Heart left ventricle (tissue), 16 donors: ENCODE data around the gene TEAD1. TPM values are rescaled to one million over a fixed set of nuclear protein-coding genes. Genes with fewer than 3 reads are reported as not detected.

Source experiments
- ATAC-seq, 4 donors: fragments of 200-7000 bp; cut with Tn5 transposase; one replicate each; pipeline ENCODE4 v1.9.1; 2020 to 2022; ENCODE audit warnings: moderate library complexity in 4 of 4, mild to moderate bottlenecking in 3 of 4, moderate number of reproducible peaks in 1 of 4
- DNase-seq, 5 donors: peaks; one replicate each; pipeline ENCODE4 v3.0.0-alpha.2; 2020
- H3K27ac ChIP-seq, 12 donors: fragments of 200-600 bp; sonication (generic) in 4 of 12; one replicate each; pipeline versions ENCODE4 v1.5.0 to v1.8.0; 2016 to 2022; ENCODE audit warnings: mild to moderate bottlenecking in 2 of 12
- H3K27me3 ChIP-seq, 9 donors: fragments of 200-600 bp; sonication (generic) in 2 of 9; one replicate each; pipeline versions ENCODE4 v1.5.1 to v1.8.0; 2016 to 2022; ENCODE audit warnings: mild to moderate bottlenecking in 3 of 9
- H3K36me3 ChIP-seq, 9 donors: fragments of 200-600 bp; sonication (generic) in 2 of 9; one replicate each; pipeline versions ENCODE4 v1.5.0 to v1.8.0; 2018 to 2022; ENCODE audit warnings: mild to moderate bottlenecking in 2 of 9
- H3K4me1 ChIP-seq, 12 donors: fragments of 200-600 bp; sonication (generic) in 4 of 12; one replicate each; pipeline versions ENCODE4 v1.5.0 to v1.8.0; 2016 to 2022; ENCODE audit warnings: mild to moderate bottlenecking in 3 of 12
- H3K4me3 ChIP-seq, 12 donors: fragments of 200-600 bp; sonication (generic) in 4 of 12; one replicate each; pipeline versions ENCODE4 v1.5.0 to v1.8.0; 2017 to 2022; ENCODE audit warnings: mild to moderate bottlenecking in 9 of 12, moderate library complexity in 4 of 12
- H3K9me3 ChIP-seq, 12 donors: fragments of 200-600 bp; sonication (generic) in 4 of 12; one replicate each; pipeline versions ENCODE4 v1.5.0 to v1.8.0; 2016 to 2022; ENCODE audit warnings: mild to moderate bottlenecking in 1 of 12
- POLR2A ChIP-seq, 2 donors: fragments of 450-650 bp; IDR thresholded peaks; one replicate each; pipeline ENCODE4 v1.6.1; 2017; ENCODE audit warnings: antibody characterized with exemption in 2 of 2, mild to moderate bottlenecking in 2 of 2, moderate library complexity in 2 of 2
- WGBS, 4 donors: extraction: QIAGEN DNeasy Blood & Tissue Kit in 2 of 4; methylation state at CpG; one replicate each; pipeline versions ENCODE4 v1.1.5 to v1.1.7; 2013 to 2018; 5-methylcytosine and 5-hydroxymethylcytosine counted together
- intact Hi-C, 10 donors: fragments of 100-400 bp; cut with DNase I; formaldehyde crosslinking; loops; one replicate each; pipeline versions ENCODE4 v1.11.1 to v1.14.2; 2022
- polyA plus RNA-seq, 2 donors: library from polyadenylated mRNA; stranded (reverse); fragments of 200-250 nt; gene quantifications; one replicate each; pipeline ENCODE4 v1.2.3, GENCODE V29; 2013
- total RNA-seq, 9 donors: library from RNA; depleted of rRNA in 2 of 9; stranded (reverse); fragments of >200 nt in 2 of 9; fragmentation: NEBNext Ultra II Directional in 3 of 9; extraction: Animal tissue kit (Norgen Biotek cat#: 25700) in 3 of 9; gene quantifications; one replicate each; pipeline versions ENCODE4 v1.1.0 to v1.2.4, GENCODE V29; 2016 to 2023
- TF ChIP-seq, protein P1 (sequence below), 12 donors: fragments of 200-600 bp; sonication (generic) in 4 of 12; IDR thresholded peaks; one replicate each; pipeline versions ENCODE4 v1.5.0 to v1.8.0; 2018 to 2022; ENCODE audit warnings: antibody characterized with exemption in 12 of 12, mild to moderate bottlenecking in 5 of 12
- donor health status: ischemic (EF 13 %, LVEDD 7.1; RV severe dilation, severe dysfunction).
- donor health status: healthy with polysubstance abuse.
- donor health status: DM: no; HTN: yes; CAD: no.
- donor health status: DM: no; HTN: no; CAD: no.
- donor health status: ischemic (EF 25% LVEDD 6.9; RV normal size, moderate dysfunction).
- donor health status: ischemic (EF 25% LVEDD 5.7; RV mildly dilated, moderate dysfunction).
- donor health status: healthy.
- donor health status: DM: yes; HTN: yes; CAD: no.
- donor health status: ischemic (EF 35%, LVEDD 5.7; RV mildly dilated, moderate dysfunction).
- donor health status: nonischemic (EF 11% LVEDD 7.7; RV severe dilation, severe dysfunction).
- donor health status: DM: yes; HTN: yes; CAD: no.
- donor health status: PGD.
- donor health status: ischemic (EF 29% LVEDD 5.4; RV normal size, mild dysfunction).
- donor health status: nonischemic (EF 23%, LVEDD 6.1; RV moderate dilation, normal function).

The TEAD1 gene
- total and polyA plus RNA-seq, 11 donors: 14.4 to 161 (median 113) TPM

DNA sequence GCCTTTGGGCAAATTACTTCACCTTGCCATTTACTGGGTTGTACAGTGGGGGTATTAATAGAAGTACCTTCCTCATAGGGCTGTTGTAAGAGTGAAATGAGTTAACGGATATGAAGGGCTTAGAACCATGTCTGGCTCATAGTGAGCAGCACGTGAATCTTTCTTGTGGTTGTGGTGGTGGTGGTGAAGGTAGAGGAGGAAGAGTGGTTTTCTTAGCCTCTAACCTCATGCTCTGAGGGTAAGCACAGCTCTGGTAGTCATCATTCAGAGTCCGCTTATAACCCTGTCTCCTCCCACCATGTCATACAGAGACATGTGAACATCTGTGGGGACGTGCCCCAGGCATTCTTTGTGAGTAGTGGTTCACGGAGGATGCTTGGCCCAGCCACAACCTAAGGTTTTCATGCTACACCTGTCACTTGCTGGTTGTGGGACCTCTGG lies 43.6 kb downstream of the TEAD1 start:
- Histone ChIP-seq H3K4me1 (peaks cover 0 to 60% (median 22%) of the 10 kb centered on the region in 12 donors), H3K36me3 (no peaks in the 10 kb centered on the region), H3K27ac (no peak overlapping the region), H3K9me3 (no peaks in the 10 kb centered on the region), H3K27me3 (no peaks in the 10 kb centered on the region), H3K4me3 (no peak overlapping the region)
- TF ChIP-seq, protein P1, sequence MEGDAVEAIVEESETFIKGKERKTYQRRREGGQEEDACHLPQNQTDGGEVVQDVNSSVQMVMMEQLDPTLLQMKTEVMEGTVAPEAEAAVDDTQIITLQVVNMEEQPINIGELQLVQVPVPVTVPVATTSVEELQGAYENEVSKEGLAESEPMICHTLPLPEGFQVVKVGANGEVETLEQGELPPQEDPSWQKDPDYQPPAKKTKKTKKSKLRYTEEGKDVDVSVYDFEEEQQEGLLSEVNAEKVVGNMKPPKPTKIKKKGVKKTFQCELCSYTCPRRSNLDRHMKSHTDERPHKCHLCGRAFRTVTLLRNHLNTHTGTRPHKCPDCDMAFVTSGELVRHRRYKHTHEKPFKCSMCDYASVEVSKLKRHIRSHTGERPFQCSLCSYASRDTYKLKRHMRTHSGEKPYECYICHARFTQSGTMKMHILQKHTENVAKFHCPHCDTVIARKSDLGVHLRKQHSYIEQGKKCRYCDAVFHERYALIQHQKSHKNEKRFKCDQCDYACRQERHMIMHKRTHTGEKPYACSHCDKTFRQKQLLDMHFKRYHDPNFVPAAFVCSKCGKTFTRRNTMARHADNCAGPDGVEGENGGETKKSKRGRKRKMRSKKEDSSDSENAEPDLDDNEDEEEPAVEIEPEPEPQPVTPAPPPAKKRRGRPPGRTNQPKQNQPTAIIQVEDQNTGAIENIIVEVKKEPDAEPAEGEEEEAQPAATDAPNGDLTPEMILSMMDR (IDR thresholded peaks at IDR 0.05): no peak
- TF ChIP-seq POLR2A (IDR thresholded peaks at IDR 0.05): no peak
- no peak for ATAC-seq
- intact Hi-C loops: no loop called here
- no peak for DNase-seq
- WGBS, 4 donors: 72 to 84% (median 80%) methylated on average over 5 of the region's 5 CpGs

DNA sequence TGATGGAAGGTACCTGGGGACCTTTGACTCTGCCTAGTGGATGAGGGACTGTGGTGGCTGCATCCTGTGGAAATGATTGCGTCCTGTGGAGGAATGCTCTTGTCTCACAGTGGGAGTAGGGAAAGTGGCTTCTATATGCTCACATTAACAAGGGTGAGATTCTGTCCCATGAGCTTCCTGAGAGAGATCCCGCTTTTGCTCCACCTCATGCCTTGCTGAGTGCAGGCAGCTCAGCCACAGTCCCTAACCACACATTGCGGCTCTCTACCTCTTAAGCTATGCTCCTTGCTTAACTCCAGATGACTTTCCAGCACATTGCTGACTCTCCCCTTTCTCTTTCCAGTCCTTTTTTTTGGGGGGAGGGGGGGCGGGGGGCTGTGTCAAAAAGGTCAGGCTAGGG lies 45.0 kb downstream of the TEAD1 start:
- ATAC-seq (no peak), DNase-seq (no peak)
- Histone ChIP-seq H3K36me3 (no peaks in the 10 kb centered on the region), H3K27me3 (no peaks in the 10 kb centered on the region), H3K27ac (no peak overlapping the region), H3K4me1 (peaks cover 4 to 73% (median 32%) of the 10 kb centered on the region in 12 donors), H3K4me3 (no peak overlapping the region), H3K9me3 (no peaks in the 10 kb centered on the region)
- 77 to 87% (median 82%) methylated on average over 4 of the region's 4 CpGs for WGBS, 4 donors
- no peak for TF ChIP-seq POLR2A (IDR thresholded peaks at IDR 0.05)
- TF ChIP-seq, protein P1 (IDR thresholded peaks at IDR 0.05): no peak
- intact Hi-C loops: no loop called here

DNA sequence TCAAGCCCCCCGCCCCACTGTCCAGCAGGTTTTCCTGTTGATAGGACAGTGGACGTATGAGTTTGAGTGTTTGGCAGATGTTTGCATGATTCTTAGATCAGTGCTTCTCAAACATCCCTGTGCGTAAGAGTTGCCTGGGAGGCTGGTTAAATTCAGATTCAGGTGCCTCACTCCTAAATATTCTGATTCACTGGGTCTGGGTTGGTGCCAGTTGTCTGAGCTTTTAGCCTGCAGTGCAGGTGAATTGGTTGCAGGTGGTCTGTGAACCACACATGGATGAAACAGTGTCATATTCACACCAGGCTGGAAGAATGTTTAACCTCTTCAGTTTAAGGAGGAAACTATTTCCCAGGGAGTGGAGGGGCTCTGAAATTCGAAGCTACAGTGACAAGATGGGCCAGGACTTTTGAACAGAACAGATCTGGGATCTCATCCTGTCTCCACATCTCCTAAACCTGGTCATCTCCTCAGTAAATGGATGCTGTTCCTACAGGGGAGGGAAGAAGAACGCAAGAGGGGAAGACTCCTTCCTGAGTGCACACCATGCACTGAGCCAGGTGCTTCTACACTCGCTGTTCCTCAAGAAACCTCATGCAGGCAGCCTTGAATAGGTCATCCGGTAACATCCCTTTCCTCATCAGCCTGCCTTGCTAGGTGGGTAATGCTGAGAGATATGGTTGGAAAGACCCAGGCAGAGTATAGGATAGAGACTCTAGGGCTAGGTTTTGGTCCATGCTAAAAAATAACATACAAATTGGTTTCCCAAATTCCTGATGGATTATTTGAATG lies 47.8 kb downstream of the TEAD1 start:
- DNase-seq (no peak), ATAC-seq (no peak)
- H3K4me1 ChIP-seq: peaks cover 4 to 76% (median 41%) of the 10 kb centered on the region in 12 donors
- no peaks in the 10 kb centered on the region for H3K36me3 ChIP-seq
- peak overlapping the region in 1 of 12 donors; percentile 0 for H3K27ac ChIP-seq
- no peaks in the 10 kb centered on the region for H3K9me3 ChIP-seq
- intact Hi-C loops: loop anchor here in 2 of 10 donors (5.0 kb wide), 2 partner anchors 35 to 45 kb away; no protein-coding TSS in a partner anchor
- no peak overlapping the region for H3K4me3 ChIP-seq
- 71 to 81% (median 77%) methylated on average over 7 of the region's 7 CpGs for WGBS, 4 donors
- no peak for TF ChIP-seq POLR2A (IDR thresholded peaks at IDR 0.05)
- TF ChIP-seq, protein P1 (IDR thresholded peaks at IDR 0.05): no peak
- H3K27me3 ChIP-seq: no peaks in the 10 kb centered on the region

DNA sequence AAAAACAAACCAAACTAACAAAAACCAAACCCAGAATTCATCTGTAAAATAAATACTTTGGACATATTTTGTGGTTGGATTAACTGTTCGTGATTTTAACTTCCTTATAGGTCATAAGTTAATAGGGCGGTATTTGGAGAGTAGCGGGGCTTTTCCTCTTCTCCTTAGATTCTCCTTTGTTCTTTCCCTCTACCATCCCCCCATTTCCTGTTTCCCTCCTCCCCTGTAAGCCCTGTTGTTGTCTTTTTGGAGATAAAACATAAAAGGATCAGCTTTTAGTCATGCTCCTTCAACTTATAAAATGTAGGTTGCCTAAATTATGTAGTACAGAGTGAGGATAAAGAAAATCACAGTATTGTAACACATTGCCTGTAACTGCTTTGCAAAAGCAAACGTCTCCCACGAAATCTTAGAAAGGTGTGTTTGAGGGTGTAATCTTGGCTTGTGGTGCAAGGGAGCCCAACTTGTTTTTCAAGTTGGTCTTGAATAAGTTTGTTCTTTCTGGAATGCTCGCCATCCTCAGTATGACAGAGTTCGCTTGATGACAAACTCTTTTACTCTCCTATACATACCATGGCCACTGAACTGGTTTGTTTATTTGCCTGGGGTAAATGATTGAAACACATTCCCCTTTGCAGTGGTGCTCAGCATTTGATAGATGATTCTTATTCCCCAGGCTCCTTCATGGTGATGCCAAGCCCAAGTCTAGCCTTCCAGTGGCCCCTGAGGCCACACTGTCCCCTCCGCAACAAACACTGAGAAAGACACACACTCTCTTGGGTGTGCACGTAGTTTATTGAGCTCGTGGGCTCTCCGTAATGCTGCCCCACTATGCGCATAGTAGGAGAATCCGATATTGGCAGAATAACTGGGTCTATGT lies 49.4 kb downstream of the TEAD1 start:
- Histone ChIP-seq H3K9me3 (no peaks in the 10 kb centered on the region), H3K27ac (peak overlapping the region in 3 of 12 donors; percentile 27 to 79 (median 50)), H3K36me3 (no peaks in the 10 kb centered on the region), H3K4me1 (peaks cover 11 to 79% (median 53%) of the 10 kb centered on the region in 12 donors), H3K27me3 (no peaks in the 10 kb centered on the region), H3K4me3 (no peak overlapping the region)
- TF ChIP-seq, protein P1 (IDR thresholded peaks at IDR 0.05): no peak
- TF ChIP-seq POLR2A (IDR thresholded peaks at IDR 0.05): no peak
- DNase-seq: no peak
- intact Hi-C loops: loop anchor here in 2 of 10 donors (5.0 kb wide), 2 partner anchors 36 to 46 kb away; no protein-coding TSS in a partner anchor
- 78 to 86% (median 81%) methylated on average over 13 of the region's 13 CpGs for WGBS, 4 donors
- ATAC-seq: no peak
